GM19438 (cell line): ENCODE results near the gene ZBTB46.

Experiments
- ATAC-seq: cut with Tn5 transposase; IDR thresholded peaks from one replicate; pipeline ENCODE4 v1.9.1; 2021; ENCODE audit warnings: low read depth; ENCODE audit not compliant: unreplicated experiment

ZBTB46 gene

DNA sequence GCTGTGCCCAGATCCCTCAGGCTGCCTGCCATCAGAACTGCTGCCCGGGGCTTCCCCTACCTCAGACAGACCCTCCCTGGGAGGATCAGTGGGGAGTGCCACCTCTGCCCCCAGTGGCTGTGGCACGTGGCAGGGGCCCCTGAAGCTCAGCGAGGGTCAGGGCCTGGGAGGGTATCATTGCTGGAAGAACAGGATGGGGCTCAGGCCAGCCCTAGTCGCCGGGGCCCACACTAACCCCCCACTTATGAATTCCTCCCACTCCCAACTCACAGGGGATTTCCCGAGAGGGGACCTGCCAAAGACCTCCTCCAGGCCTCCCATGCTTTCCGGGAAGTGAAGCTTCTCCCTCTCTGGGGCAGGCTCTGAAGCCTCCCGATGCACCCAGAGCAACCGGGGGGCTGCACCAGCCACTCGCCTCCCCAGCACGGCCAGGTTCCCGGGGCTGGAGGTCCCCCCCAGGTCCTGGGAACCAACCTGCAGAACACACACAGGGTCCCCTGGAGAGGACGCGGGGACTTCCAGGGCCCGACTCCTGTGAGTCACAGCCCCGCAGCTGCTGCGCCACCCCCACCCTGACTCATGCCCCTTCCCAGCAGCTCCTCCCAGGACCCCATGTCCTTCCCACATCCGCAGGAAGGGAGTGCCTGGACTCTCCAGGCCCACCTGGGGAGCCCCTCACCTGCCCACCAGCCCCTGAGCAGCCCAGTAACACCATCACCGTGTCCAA, 132.2 kb downstream of the ZBTB46 start:
- ATAC-seq = no peak

DNA sequence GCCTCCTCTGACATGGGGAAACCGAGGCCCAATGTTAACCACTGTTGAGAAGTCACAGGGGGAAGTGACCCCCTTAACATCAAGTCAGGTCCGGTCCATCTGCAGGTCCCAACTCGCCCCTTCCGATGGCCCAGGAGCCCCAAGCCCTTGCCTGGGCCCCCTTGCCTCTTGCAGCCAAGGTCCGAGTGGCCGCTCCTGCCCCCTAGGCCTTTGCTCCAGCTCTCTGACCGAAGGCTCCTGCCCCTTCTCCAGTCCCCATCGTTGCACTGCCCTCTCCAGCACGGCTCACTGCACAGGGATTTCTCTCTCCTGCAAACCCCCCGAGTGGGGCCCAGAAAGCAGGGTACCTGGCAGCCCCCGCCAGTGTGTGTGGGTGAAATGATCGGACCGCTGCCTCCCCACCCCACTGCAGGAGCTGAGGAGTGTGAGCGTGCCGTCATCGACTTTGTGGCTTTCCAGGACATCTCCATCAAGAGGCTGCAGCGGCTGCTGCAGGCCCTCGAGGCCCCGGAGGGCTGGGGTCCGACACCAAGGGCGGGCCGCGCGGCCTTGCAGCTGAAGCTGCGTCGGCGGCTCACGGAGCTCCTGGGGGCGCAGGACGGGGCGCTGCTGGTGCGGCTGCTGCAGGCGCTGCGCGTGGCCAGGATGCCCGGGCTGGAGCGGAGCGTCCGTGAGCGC, 133.1 kb downstream of the ZBTB46 start:
- ATAC-seq = no peak

DNA sequence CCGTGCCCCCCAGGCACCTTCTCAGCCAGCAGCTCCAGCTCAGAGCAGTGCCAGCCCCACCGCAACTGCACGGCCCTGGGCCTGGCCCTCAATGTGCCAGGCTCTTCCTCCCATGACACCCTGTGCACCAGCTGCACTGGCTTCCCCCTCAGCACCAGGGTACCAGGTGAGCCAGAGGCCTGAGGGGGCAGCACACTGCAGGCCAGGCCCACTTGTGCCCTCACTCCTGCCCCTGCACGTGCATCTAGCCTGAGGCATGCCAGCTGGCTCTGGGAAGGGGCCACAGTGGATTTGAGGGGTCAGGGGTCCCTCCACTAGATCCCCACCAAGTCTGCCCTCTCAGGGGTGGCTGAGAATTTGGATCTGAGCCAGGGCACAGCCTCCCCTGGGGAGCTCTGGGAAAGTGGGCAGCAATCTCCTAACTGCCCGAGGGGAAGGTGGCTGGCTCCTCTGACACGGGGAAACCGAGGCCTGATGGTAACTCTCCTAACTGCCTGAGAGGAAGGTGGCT, 133.7 kb downstream of the ZBTB46 start:
- no peak for ATAC-seq

DNA sequence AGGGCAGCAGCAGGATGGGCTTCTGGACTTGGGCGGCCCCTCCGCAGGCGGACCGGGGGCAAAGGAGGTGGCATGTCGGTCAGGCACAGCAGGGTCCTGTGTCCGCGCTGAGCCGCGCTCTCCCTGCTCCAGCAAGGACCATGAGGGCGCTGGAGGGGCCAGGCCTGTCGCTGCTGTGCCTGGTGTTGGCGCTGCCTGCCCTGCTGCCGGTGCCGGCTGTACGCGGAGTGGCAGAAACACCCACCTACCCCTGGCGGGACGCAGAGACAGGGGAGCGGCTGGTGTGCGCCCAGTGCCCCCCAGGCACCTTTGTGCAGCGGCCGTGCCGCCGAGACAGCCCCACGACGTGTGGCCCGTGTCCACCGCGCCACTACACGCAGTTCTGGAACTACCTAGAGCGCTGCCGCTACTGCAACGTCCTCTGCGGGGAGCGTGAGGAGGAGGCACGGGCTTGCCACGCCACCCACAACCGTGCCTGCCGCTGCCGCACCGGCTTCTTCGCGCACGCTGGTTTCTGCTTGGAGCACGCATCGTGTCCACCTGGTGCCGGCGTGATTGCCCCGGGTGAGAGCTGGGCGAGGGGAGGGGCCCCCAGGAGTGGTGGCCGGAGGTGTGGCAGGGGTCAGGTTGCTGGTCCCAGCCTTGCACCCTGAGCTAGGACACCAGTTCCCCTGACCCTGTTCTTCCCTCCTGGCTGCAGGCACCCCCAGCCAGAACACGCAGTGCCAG, 134.3 kb downstream of the ZBTB46 start, which contains the start of gene TNFRSF6B:
TNFRSF6B (plus strand) TSS at position 25 of the 729 bp plus-strand sequence; CDS start at position 141, 116 bp downstream.
- ATAC-seq = no peak

DNA sequence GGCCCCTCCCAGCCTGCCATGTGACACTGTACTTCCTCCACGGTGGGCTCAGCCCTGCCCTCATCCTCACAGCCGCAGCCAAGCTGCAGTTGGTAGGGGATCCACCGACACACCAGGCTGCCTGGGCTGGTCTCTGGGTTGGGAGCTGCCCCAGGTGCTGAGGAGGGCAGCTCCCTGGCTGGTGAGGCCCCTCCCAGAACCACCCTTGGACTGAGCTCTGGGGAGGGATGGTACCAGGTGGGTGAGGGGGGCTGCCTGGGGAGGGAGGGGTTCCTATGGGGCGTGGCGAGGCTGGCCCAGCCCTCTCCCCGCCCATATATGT, 134.8 kb downstream of the ZBTB46 start:
- ATAC-seq = no peak

DNA sequence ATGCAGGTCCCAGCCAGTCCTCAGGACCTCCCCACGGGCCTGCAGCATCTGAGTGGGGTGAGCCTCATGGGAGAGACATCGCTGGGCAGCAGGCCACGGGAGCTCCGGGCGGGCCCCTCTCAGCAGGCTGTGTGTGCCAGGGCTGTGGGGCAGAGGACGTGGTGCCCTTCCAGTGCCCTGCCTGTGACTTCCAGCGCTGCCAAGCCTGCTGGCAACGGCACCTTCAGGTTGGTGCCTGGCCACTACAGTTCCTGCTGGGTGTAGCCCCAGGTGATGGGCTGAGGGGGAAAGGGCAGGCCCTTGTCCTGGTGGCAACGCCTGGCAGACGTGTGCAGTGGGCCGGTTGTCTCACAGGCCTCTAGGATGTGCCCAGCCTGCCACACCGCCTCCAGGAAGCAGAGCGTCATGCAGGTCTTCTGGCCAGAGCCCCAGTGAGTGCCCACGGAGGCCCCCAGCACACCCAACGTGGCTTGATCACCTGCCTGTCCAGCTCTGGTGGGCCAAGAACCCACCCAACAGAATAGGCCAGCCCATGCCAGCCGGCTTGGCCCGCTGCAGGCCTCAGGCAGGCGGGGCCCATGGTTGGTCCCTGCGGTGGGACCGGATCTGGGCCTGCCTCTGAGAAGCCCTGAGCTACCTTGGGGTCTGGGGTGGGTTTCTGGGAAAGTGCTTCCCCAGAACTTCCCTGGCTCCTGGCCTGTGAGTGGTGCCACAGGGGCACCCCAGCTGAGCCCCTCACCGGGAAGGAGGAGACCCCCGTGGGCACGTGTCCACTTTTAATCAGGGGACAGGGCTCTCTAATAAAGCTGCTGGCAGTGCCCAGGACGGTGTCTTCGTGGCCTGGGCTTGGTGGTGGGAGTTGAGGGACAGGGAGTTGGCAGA, 135.4 kb downstream of the ZBTB46 start:
- ATAC-seq = no peak

DNA sequence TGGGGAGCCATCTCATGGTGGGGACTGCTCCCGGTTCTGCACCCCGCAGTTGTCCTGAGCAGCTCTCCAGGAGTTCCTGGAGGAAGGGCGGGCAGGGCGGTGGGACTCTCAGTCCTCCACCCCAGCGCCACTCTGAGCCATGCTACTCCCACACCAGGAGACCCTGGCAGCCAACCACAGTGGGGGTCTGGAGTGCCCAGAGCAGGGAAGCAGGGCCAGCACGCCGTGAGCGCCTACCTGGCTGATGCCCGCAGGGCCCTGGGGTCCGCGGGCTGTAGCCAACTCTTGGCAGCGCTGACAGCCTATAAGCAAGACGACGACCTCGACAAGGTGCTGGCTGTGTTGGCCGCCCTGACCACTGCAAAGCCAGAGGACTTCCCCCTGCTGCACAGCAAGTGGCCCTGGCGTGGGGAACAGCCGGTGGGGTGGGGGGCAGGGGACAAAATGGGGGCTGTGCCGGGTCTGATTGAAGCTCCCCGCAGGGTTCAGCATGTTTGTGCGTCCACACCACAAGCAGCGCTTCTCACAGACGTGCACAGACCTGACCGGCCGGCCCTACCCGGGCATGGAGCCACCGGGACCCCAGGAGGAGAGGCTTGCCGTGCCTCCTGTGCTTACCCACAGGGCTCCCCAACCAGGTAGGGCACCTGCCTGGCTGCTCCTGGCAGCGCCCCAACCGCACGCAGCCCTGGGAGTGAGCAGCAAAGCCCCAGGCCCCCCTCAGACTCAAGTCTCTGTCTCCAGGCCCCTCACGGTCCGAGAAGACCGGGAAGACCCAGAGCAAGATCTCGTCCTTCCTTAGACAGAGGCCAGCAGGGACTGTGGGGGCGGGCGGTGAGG, 136.3 kb downstream of the ZBTB46 start:
- no peak for ATAC-seq

DNA sequence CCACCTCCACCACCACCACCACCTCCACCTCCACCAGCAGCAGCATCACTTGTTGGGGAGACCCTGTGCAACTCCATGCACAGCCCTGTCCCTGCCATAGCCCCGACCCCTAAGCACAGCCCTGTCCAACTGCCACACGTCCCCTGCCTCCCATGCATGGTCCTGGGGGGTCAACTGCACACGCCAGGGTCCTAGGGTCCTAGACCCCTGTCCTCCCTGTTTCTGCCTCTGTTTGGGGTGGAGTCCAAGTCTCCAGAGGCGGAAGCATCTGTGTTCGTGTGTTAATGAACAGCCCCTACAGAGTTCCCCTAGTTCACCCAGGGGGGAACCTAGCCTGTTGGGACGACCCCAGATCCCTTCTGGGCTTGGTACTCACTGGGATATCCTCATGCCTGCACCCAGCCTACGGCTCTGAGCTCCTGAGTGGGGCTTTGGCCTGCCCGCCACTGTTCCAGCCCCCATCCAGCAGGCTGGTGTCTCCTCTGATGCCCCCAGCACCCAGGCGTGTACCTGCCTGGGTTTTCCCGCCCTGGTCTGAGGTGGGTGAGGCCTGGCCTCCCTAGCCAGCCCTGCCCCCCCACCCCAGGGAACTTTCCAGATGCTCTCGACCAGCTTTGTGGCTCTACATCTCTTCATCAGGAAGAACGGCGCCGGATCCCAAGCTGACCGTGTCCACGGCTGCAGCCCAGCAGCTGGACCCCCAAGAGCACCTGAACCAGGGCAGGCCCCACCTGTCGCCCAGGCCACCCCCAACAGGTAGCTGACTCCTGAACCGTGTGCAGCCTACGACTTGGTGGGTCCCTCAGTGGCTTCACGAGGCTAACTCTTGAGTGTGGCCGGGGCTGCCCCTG, 137.1 kb downstream of the ZBTB46 start:
- no peak for ATAC-seq
